VCaP (cell line): Measurements from ENCODE around the gene ZNF862.
A peak's percentile ranks its signal among the peaks of the same experiment; 100 is the strongest.
"Not testable (repeated sequence)": the region's sequence is repeated elsewhere in the genome, so short reads cannot be mapped to it uniquely, and the experiment has no call there.

Experiments used
- H3K27ac ChIP-seq: fragments of 450-650 bp; 2 replicates; pipeline ENCODE4 v1.5.1; 2017
- CTCF ChIP-seq: fragments of 450-650 bp; conservative IDR thresholded peaks from 2 replicates; pipeline ENCODE4 v1.5.1; 2017; ENCODE audit warnings: mild to moderate bottlenecking, moderate library complexity

The ZNF862 gene

DNA sequence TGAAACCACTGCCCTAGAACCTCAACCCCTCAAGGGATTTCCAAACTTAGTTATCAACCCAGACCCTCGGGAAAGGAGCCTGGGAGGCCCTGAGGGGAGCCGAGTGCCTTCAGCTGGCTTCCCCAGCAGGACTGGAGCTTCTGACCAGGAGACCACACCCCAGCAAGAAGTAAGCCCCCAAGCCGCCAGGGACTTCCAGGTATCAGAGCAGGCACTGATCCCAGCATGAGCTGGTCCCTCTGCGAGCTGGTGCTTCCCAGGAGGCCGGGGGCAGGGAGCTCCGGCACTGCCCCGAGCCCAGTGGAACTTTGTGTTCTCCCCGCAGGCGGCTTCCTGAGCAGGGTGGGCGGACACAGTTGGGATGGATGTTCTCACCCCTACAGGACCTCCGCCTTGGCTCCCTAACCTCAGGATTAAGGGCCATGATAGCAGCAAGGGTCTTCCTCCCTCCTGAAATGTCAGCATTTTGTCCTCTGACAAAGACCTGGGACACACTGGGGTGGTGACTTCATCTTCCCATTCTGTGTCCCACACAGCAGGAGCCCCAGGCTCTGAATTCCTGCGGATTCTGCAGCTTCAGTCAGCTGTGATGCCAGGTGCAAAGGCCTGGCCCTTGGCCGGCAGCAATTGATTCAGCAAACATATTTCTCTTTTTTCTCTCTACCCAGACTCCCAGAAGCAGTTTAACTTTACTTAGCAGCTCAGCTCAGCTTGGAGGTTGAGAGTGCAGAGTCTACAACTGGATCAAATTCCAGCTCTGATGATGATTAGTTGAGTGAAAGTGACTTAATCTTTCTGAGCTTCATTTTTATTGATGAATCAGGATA lies 47.2 kb downstream of the ZNF862 start:
- H3K27ac ChIP-seq = peak overlapping the region; percentile 92
- TF ChIP-seq CTCF = no peak

- TF ChIP-seq CTCF = no peak
- peak overlapping the region; percentile 92 for H3K27ac ChIP-seq
These were observed 47.8 kb downstream of the ZNF862 start for GRCh38 chr7:149886018-149886415.

DNA sequence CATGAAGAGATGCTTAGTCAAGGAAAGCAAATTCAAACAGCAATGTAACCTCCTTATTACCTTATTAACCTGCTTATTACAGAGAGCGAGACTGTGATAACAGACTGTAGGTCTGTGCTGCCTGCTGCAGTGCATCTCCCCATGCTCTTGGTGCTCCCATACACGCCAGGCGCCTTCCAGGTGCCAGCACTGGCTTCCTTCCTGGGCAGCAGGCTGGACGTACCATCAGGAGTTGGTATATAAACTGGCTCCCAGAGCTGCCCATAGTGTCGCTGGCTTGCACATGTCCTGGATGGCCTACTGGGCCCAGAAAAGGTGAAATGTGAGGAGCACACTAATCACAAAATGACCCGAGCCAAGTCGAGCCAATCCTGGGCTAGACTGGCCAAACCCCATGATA lies 49.1 kb downstream of the ZNF862 start:
- no peak for TF ChIP-seq CTCF
- H3K27ac ChIP-seq = no peak overlapping the region

GRCh38 chr7:149890715-149891114 lies 52.5 kb downstream of the ZNF862 start:
- H3K27ac ChIP-seq = not testable (repeated sequence)

GRCh38 chr7:149894957-149895356 lies 56.8 kb downstream of the ZNF862 start:
- H3K27ac ChIP-seq = not testable (repeated sequence)

- H3K27ac ChIP-seq = not testable (repeated sequence)
These were observed 69.7 kb downstream of the ZNF862 start for GRCh38 chr7:149907776-149908376.

- H3K27ac ChIP-seq = not testable (repeated sequence)
These were observed 72.0 kb downstream of the ZNF862 start for GRCh38 chr7:149910219-149910618.

- H3K27ac ChIP-seq = not testable (repeated sequence)
These were observed 74.0 kb downstream of the ZNF862 start for GRCh38 chr7:149912126-149912525.
